ENCODE results near the gene C19orf67.

Gene C19orf67

GRCh38 chr19:14107581-14108461 lies 22.2 kb upstream of the C19orf67 start:
- DNase-seq, result no peak

- DNase-seq, result no peak
Observed at GRCh38 chr19:14106840-14107239, 21.3 kb upstream of the C19orf67 start.

- no peak for DNase-seq
Observed at GRCh38 chr19:14105680-14106079, 20.1 kb upstream of the C19orf67 start.

GRCh38 chr19:14103310-14103709 lies 17.7 kb upstream of the C19orf67 start:
- no peak for DNase-seq

- DNase-seq, result no peak
Observed at GRCh38 chr19:14102756-14103155, 17.2 kb upstream of the C19orf67 start.

GRCh38 chr19:14102102-14102696 lies 16.6 kb upstream of the C19orf67 start:
- no peak for DNase-seq

GRCh38 chr19:14101003-14101545 lies 15.5 kb upstream of the C19orf67 start:
- no peak for DNase-seq

- no peak for DNase-seq
Observed at GRCh38 chr19:14097532-14098151, 12.1 kb upstream of the C19orf67 start.

GRCh38 chr19:14096272-14096992 lies 10.8 kb upstream of the C19orf67 start:
- no peak for DNase-seq

GRCh38 chr19:14094854-14095253 lies 9.3 kb upstream of the C19orf67 start:
- no peak for DNase-seq

GRCh38 chr19:14093117-14093823 lies 7.7 kb upstream of the C19orf67 start:
- no peak for DNase-seq

GRCh38 chr19:14091813-14092462 lies 6.4 kb upstream of the C19orf67 start:
- DNase-seq, result peak; percentile 51

GRCh38 chr19:14091081-14091812 lies 5.7 kb upstream of the C19orf67 start:
- peak; percentile 67 for DNase-seq

- DNase-seq, result peak; percentile 87
Observed at GRCh38 chr19:14090509-14091080, 5.0 kb upstream of the C19orf67 start, which contains the start of gene SAMD1. Gene SAMD1, minus strand, starts transcription at chr19:14090751.

- peak; percentile 64 for DNase-seq
Observed at GRCh38 chr19:14089662-14090508, 4.3 kb upstream of the C19orf67 start.

GRCh38 chr19:14089412-14089661 lies 3.8 kb upstream of the C19orf67 start:
- peak; percentile 19 for DNase-seq

GRCh38 chr19:14088634-14089411 lies 3.2 kb upstream of the C19orf67 start:
- DNase-seq, result no peak

- DNase-seq, result no peak
Observed at GRCh38 chr19:14086098-14086497, 515 bp upstream of the C19orf67 start.

- no peak for DNase-seq
Observed at GRCh38 chr19:14082675-14082960, 3.0 kb downstream of the C19orf67 start.
